Measurements from ENCODE around the gene TIMM44.

DNA sequence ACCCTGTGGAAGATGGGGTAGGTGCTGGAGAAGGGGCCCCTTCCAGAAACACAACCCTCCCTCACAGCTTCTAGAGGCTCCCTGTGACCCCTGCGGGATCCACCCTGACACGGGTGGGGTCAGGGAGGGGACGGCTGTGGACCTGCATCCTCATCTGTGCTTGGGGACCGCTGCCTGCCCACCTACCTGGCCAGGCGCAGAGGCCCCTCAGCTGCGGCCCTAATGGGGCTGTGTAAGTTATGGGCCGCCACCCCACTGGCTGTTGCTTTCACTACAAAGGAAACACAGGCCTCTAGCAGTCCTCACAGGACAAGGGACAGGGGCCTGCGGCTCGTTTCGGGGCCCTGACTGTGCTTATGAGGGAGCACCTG, 10.6 kb downstream of the TIMM44 start:
- TF ChIP-seq, protein P1, sequence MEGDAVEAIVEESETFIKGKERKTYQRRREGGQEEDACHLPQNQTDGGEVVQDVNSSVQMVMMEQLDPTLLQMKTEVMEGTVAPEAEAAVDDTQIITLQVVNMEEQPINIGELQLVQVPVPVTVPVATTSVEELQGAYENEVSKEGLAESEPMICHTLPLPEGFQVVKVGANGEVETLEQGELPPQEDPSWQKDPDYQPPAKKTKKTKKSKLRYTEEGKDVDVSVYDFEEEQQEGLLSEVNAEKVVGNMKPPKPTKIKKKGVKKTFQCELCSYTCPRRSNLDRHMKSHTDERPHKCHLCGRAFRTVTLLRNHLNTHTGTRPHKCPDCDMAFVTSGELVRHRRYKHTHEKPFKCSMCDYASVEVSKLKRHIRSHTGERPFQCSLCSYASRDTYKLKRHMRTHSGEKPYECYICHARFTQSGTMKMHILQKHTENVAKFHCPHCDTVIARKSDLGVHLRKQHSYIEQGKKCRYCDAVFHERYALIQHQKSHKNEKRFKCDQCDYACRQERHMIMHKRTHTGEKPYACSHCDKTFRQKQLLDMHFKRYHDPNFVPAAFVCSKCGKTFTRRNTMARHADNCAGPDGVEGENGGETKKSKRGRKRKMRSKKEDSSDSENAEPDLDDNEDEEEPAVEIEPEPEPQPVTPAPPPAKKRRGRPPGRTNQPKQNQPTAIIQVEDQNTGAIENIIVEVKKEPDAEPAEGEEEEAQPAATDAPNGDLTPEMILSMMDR (IDR thresholded peaks at IDR 0.05): no peak
- no peak for TF ChIP-seq POLR2A (IDR thresholded peaks at IDR 0.05)
